Right lobe of liver (tissue), 4 donors: ENCODE data around the gene WDFY2.

Experiments used
- CTCF ChIP-seq, 4 donors: fragments of 200-600 bp in 3 of 4; fragments of 450-650 bp in 1 of 4; IDR thresholded peaks; one replicate each; pipeline versions ENCODE4 v1.5.1 to v1.8.0; 2016 to 2022; ENCODE audit warnings: antibody characterized with exemption in 4 of 4, mild to moderate bottlenecking in 2 of 4
- POLR2A ChIP-seq: fragments of 450-650 bp; IDR thresholded peaks from one replicate; pipeline ENCODE4 v1.6.1; 2017; ENCODE audit warnings: antibody characterized with exemption, mild to moderate bottlenecking
- donor health status: DM: no; HTN: no; CAD: no.
- donor health status: DM: no; HTN: no; CAD: no.
- donor health status: DM: no; HTN: yes; CAD: no.

GRCh38 chr13:51704399-51705313 lies 120.4 kb downstream of the WDFY2 start:
- TF ChIP-seq CTCF (IDR thresholded peaks at IDR 0.05): no peak
- no peak for TF ChIP-seq POLR2A
